NCI-H2107 treated with DMSO at 0.1 percent for 48 hours (cell line): ENCODE data around the gene ARHGEF4.
"Not testable (repeated sequence)": the region's sequence is repeated elsewhere in the genome, so short reads cannot be mapped to it uniquely, and the experiment has no call there.

Source experiments
- DNase-seq: peaks from one replicate; lab custom pipeline; 2025; ENCODE audit not compliant: unreplicated experiment; lab: John Stamatoyannopoulos, UW

The ARHGEF4 gene

GRCh38 chr2:130882111-130882690 lies 45.5 kb downstream of the ARHGEF4 start:
- no peak for DNase-seq

- DNase-seq, result no peak
Measured at GRCh38 chr2:130882991-130883390, 46.3 kb downstream of the ARHGEF4 start.

GRCh38 chr2:130883496-130883895 lies 46.8 kb downstream of the ARHGEF4 start:
- no peak for DNase-seq

GRCh38 chr2:130884013-130884412 lies 47.3 kb downstream of the ARHGEF4 start:
- no peak for DNase-seq

GRCh38 chr2:130884503-130884902 lies 47.8 kb downstream of the ARHGEF4 start:
- no peak for DNase-seq

- no peak for DNase-seq
Measured at GRCh38 chr2:130887643-130888042, 50.9 kb downstream of the ARHGEF4 start.

GRCh38 chr2:130890941-130891669 lies 54.4 kb downstream of the ARHGEF4 start:
- DNase-seq, result no peak

GRCh38 chr2:130891966-130892365 lies 55.3 kb downstream of the ARHGEF4 start:
- no peak for DNase-seq

- no peak for DNase-seq
Measured at GRCh38 chr2:130892793-130893785, 56.4 kb downstream of the ARHGEF4 start.

GRCh38 chr2:130894326-130894942 lies 57.7 kb downstream of the ARHGEF4 start:
- no peak for DNase-seq

- no peak for DNase-seq
Measured at GRCh38 chr2:130896813-130897212, 60.1 kb downstream of the ARHGEF4 start.

- no peak for DNase-seq
Measured at GRCh38 chr2:130898553-130898952, 61.8 kb downstream of the ARHGEF4 start.

- DNase-seq, result no peak
Measured at GRCh38 chr2:130899306-130899705, 62.6 kb downstream of the ARHGEF4 start.

GRCh38 chr2:130901061-130901460 lies 64.3 kb downstream of the ARHGEF4 start:
- DNase-seq, result no peak

- DNase-seq, result not testable (repeated sequence)
Measured at GRCh38 chr2:130901626-130902025, 64.9 kb downstream of the ARHGEF4 start.

GRCh38 chr2:130908832-130909231 lies 72.1 kb downstream of the ARHGEF4 start:
- DNase-seq, result no peak

GRCh38 chr2:130910931-130911330 lies 74.2 kb downstream of the ARHGEF4 start:
- no peak for DNase-seq

- DNase-seq, result no peak
Measured at GRCh38 chr2:130911482-130911881, 74.8 kb downstream of the ARHGEF4 start.

GRCh38 chr2:130911996-130912395 lies 75.3 kb downstream of the ARHGEF4 start:
- no peak for DNase-seq

- no peak for DNase-seq
Measured at GRCh38 chr2:130912471-130912870, 75.8 kb downstream of the ARHGEF4 start.

- DNase-seq, result no peak
Measured at GRCh38 chr2:130913891-130914290, 77.2 kb downstream of the ARHGEF4 start.
